ENCODE measurements around the gene TNS1.
A peak's percentile ranks its signal among the peaks of the same experiment; 100 is the strongest.

TNS1 gene

DNA sequence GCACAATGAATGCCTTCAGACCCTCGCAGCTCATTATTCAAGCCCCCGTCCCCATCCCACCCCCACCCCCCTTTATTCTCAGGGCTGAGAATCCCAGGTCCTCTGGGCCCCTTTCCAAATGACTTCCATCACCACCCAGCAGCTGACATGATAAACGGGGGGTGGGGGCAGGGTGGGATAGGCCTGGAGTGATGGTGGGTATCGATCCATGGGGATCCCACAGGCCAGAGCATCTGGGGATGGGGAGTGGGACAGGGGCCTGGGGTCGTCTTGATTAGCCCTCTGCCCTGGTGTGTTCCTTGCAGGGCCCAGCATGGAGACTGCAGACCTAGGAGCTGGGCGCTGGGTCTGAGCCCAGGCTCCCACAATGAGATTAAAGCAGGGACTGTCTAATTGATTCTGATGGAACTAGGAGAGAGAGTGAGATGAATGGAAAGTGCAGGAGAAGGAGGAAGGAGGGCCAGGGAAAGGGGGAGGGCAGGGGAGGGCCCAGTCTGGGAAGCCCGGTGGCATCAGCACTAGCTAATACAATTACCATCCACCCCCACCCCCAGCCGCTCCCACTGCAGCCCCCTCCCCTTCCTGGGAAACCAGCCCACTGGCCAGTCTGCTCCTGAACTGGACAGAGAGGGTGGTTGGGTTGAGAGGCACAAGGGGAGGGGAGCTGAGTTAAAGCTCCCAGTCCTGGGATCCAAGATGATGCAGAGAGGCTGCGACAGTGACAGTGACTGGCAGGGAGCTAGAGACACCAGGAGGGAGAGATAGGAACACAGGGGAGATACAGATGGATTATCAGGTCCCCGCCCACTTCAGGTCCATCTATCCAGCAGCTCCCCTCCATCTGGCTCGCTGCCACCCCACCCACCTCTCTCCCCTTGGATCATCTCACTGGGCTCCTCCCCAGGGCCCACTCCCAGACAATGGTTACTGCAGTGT, 13.1 kb upstream of the TNS1 start:
- no peak for DNase-seq

DNA sequence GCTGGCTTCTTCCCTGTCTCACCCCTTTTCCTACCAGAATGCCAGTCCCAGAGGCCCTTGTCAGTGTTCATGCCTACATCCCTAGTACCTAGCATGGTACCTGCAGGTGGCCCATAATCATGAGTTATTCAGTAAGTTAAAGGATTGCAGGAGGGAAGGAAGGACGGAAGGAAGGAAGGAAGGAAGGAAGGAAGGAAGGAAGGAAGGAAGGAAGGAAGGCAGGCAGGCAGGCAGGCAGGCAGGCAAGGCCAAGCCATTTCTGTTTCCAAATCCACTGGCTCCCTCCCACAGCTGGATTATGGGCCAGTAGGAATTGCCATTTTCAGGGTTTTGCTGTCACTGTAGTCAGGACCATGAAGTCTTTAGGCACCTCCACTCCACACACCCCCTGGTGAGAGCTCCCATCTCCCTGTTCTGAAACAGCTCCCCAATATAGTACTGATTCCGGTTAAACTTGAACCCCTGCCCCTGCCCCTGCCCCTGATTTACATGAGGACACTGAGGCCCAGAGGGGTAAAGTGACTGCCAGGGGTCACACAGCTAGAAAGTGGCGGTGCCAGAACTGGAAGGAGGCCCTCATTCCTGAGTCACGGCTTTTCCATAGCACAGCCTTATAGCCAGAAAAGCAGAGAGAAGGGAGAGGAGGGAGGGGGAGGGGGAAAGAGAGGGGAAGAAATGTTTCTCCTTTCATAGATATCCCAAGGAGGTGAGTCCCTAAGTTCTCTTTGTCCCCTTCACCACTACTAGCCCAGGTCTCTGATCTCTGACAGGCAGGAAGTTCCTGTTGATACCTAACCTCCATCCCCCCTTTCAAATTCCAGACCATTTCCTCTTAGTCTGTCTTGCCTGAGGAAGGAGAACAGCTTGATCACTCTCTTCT, 12.2 kb upstream of the TNS1 start:
- DNase-seq, result no peak

DNA sequence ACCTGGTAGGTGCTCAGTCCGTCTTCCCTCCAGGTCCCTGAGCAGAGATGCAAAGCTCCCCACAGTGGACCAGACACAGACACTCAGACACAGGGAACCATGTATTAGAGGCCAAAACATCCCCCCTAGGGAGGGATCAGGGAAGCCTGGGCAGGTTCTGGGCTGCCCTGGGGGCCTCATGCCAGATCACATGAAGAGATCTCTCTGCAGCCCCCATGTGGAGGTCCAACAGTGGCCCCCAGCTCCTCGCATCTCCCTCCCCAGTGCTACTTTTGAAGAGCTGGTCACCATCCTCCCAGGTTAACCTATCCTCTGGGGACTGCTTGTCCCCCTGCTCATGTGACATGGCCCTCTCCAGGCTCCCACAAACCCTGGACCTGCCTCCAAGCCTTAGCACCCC, 10.5 kb upstream of the TNS1 start:
- DNase-seq, result no peak

DNA sequence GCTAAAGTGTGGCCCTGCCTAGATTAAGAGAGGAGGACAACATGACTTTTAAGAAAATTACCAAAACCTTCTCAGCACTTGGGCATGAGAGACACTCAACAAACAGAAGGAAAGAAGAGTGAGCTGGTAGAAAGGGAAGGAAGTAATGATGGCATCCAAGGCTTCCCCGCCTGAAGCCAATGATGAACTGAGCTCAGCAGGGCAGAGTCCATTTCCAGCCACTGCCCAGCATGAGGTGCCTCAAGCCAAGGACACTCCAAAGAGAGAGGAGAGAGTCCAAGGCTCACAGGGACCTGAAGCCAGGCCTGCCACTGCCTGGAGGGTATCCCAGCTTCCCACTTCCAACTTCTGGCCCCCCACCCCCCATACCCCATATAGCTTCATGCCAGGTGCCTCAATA, 9.5 kb upstream of the TNS1 start:
- DNase-seq, result no peak

DNA sequence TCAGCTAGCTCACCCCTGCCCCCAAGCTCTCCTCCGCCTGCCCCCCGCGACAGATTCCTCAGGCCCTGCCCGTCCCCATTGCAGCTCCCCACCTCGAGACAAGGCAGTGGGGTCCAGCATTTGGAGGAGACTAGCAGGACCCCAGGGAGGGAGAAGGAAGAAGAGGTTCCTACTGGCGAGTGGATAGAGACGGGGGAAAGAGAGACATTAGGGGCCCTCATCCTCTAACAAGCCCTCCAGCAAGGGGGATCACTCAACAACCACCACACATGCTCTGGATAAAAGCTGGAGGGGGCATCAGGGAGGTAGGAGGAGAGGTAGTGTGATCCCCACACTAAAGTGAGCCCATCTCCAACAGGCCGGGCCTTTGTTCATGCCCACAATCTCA, 8.9 kb upstream of the TNS1 start:
- DNase-seq, result no peak

DNA sequence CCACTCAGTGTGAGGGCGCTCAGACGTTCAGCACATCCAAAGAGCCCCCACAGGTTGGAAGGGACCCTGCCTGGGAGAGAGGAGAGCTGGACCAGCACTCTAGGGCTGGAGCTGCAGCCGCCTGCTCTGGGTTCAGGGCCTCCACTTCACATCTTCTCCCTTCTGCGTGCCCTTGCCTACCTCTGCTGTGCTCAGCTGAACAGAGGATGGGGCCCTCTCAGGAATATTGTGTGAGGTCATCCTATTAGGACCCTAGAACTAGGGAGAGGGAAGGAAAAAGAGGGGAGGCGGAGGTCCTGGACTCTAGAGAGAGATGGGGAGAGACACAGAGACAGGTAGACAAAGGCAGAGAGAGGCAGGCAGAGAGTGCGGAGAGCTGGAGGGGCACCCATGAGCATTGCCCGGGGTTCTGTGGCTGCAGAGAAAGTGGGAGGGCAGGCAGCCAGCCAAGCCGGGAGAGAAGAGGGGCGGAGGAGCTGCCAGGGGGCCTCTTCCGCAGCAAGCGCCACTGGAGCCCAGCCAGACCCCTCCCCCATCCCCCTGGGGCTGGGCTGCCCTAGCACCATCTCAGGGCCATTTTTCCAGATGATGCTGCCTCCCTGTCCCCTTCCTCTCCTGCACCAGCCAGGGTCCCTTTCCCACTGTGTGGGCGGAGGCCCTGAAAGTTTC, 8.3 kb upstream of the TNS1 start:
- peak; percentile 9 to 24 for DNase-seq

DNA sequence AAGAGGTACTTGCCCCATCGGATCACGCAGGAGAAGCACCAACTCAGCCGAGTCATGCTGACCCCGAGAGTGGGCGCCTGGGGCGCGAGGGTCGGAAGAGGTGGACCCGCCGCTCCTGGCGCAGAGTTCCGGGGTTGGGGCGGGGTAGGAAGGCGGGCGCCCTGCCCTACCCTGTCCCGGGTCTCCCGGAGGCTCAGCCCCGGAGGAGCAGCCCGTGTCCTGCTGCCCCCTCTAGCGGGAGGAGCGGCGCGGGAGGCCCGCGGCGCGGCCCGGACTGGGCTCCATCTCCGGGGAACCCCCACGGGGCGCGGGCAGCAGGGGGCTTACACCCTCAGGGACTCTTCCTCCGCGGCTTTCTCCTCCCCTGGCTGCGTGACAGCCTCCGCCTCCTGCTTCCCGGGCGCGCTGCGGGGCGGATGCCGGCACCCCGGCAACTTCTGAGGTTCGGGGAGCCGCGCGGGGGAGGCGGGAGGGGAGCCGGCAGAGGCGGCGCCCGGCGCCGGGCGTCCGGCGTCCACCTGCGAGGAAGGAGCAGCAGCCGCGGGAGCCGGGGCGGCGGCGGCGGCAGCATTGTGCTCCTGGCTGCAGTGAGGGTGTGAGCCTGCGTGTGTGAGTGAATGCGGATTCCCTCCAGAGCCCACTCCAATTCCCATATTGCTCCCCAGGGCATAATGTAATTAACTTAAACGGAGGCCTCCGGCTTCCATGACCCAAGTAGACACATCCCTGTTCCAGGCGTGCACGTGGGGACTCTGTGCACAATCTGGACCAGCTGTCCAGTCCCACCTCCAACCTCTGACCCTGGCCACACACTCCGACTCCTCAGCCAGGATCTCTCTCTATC, 7.6 kb upstream of the TNS1 start:
- peak; percentile 44 to 62 for DNase-seq

DNA sequence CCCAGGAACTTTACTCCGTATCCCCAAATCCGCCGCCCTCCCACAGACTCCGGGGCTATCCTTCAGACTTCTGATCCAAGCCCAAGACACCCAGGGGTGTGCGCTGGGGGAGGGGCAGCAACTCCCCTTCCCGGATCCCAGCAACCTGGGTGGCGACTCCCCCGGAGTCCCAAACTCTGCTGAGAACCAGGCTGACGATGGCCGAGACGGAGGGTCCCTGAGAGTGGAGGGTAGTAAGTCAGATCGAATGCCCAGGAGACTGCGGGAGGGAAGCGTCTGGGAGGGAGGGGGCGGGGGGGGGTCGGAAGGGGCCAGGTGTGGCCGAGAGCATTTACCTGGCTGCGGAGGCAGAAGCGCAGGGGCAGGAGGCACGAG, 7.0 kb upstream of the TNS1 start:
- no peak for DNase-seq

DNA sequence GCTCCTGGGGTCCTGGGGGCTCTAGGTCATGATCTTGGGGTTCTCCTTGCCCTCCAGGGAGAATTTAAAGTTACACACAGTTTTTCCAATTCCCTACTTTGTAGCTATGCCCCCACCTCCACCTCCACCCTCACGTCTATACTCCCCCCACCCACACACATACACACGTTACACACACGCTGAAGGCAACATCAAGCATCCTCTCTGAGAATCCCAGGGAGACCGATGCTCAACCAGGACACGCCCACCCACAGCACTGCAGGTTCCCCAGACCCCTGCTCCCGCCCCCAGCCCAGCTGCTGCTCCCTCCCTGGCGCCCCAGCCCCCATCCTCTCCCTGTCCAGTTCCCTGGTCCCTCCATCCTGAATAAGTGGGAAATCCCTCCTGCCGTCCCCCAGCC, 6.4 kb upstream of the TNS1 start:
- DNase-seq, result no peak

DNA sequence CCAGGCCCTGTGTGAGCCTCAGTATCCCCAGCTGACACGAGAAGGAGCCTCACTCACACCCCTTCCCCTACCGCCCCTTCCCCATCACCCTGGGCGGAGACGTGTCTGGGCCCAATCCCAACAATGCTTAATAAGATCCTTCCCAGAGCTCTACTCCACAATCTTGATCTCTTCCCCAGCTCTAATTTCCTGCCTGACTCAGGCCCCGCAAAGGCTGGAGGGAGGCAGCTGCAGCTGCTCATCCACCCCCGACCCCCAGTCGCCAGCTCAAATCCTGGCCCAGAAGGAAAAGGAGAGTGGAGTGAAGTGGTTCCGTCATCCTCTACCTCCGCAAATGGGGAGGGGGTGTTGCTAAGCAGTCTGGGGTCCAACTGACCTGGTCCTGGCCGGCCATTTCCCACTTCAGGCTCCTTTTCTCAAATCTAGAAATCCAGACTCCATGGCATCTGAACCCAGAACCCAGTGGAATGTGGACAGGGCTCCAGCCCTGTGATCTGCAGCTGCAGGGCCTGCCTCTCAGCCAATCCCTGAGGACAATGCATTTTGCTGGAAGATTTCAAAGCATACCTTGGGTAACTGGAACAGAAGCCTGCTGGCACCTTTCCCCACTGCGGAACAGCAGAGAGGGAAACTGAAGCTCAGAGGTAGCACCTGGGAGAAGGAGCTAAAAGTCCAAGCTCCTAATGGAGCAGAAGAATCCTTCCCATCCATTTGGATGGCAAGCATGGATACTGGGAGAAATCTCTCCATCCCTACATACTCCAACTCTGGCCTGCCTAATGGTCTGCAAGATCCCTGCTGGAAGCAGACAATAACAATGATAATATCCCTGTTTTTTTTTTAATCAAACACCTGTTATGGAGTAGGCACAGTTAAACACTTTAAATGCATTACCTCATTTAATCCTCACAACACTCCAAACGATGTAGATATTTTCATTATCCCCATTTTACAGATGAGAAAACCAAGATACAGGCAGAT, 5.6 kb upstream of the TNS1 start:
- DNase-seq, result no peak

DNA sequence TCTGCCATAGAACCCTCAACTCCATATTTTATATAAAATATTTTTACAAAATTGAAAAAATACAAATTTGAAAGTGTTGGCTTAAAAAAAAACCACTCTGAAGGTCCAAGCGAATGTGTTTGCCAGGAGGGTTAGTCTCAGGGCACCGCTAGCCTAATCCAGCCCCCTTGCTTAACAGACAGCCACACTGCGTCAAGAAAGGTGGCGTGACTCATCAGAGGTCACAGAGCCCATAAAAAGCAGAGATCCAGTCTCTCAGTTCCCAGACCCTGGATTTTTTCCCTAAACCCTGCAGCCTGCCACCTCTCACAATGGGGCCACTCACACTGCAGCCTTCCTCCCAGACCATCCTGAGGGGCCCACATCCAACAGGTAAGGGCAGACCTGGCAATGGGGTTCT, 3.9 kb upstream of the TNS1 start:
- DNase-seq, result no peak

DNA sequence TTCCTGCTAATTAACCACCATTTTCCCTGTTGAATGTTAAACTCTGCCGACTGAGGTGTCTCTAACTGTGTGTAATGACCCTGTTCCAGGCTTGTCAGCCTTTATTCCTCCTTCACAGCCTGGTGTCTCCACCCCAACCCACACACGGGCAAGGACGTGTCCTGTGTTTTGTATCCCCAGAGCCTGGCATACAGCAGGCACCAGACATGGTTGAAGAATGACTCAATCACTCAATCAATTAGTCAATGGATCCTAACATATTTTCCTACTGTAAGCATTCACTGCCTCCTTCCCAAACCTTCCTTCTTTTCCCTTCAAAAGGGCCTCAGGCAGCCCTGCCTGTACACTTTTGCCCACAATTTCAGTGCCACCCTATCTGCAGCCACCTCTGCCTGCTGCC, 2.7 kb upstream of the TNS1 start:
- DNase-seq, result no peak

DNA sequence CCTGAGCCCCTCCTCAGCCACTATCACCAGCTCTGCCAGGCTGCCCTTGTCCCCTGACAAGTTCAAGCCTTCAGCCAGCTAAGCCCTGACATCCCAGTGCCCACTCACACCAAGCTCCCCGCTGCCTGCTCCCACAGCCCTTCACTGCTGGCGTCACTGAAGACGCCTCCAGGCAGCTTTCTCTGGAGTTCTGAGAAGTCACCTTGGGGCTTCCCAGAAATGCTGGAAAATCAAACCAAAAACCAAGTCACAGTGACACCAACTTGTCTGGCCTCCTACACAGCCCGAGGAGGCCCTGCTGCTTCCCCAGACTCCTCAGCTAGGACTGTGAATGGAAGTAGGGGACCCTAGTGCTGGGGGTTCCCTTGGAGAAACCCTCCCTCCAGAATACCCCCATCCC, 2.2 kb upstream of the TNS1 start:
- no peak for DNase-seq

DNA sequence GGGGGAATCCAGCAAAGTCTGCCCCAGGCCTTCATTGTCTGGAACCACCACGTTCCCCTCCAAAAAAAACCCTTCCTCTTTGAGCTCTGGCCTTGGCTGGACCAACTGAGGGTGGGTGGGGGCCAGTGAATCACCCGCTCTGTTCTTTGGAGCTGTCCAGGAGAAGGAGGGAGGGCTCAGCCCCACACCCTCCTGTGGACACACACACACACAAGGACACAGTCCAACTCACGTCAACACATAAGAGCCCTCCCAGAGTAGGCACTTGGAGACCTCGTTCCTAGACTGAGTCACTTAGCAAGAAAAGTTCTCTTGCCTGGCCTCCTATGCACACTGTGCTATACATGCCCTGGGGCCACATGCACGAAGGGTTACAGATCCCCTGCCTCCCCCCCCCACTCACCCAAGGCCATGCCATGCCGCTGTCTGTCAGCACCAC, 1.2 kb upstream of the TNS1 start:
- no peak for DNase-seq

DNA sequence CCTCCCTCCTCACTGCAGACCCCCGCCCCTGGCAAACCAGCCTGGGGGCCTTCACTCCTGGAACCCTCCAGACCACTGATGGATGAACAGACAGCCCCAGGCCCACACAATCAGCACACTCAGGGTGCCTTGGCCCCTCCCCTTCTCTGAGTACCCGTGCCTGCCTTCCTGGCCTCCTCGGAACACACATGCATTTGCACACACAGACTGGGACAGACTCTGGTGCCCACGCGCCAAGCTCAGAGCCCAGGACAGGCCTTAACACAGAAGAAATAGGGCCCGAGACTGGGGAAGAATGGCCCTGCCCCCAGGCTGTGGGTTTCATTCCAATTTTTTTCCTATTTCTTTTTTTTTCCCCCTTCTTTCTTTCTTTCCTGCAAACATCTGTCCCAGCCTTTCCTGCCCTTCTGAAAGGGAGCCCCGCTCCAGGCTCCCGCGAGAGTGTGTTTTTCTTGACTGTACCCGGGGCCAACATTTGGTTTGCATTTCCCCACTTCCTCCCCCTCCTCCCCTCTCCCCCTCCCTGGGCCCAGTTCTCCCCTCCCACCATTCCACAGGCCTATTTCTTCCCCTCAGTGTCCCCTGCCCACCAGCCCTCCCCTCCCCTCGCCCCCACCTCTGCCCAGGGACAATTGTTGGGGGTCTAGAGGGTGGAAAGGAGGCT, 618 bp upstream of the TNS1 start:
- no peak for DNase-seq

DNA sequence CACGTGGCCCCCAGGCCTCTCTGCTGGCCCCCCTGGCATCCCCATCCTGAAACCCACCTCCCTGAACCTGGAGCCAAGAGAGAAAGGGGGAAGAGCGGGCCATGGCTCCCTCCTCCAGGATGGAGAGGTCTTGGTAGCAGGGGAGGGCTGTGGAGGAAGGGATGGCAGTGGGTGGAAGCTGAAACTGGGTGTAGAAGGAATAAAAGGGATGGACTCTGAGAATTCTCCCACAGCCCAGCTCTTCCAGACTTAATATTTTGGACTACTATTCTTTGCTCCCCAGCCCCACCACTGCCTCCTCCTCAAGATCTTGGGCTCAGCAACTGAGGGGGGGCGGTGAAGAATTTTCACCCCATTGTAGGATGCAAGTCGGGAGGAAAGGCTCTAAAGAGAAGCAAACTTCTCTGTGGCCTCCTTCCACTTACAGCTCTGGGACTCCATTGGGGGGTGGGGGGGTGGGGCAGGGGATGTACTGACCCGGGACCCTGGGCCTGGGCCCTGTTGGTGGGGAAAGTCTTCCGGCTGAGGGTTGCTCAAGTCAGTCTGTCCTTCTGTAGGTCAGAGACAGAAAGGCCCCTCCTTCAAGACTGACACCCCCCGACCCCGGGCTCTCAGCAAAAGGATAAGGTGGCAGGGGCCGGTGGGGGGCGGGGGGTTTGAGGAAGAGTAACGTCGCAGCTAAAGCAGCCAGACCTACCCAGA, 501 bp downstream of the TNS1 start:
- DNase-seq, result no peak

DNA sequence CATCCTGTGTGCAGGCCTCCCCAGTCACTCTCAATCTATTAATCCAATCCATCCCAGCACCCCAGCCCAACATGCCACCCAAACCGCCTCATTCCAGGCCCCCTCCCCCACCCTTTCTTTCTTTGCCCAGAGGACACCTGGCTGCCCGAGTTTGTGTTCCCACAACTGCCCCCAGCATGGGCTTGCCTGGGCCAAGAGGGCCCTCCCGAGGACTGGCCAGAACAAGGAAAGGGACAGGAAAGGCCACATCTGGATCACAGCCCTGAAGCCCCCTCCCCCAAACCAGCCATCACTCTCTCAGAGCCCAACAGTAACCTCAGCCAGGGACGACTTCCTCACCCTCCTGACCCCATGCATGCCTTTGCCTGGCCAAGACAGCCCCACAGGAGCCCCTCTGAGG, 1.2 kb downstream of the TNS1 start:
- no peak for DNase-seq

DNA sequence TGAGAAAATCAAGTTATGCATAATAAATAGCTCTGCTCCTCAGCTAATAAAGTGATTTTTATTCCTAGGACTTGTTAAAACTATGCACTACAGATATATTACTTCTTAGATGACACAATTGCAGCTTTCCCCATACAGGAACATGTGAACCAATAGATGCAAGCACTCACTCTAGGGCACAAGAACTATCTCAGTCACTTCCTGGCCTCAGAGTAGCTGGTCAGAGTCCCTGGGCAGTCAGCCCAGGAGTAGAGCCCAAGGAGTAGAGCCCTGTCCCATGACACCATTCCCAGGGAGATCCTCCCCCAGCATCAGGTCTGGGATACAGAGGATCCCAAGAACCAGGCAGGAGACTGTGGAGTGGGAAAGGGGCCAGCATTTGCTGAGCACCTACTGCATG, 2.7 kb downstream of the TNS1 start:
- DNase-seq, result no peak

DNA sequence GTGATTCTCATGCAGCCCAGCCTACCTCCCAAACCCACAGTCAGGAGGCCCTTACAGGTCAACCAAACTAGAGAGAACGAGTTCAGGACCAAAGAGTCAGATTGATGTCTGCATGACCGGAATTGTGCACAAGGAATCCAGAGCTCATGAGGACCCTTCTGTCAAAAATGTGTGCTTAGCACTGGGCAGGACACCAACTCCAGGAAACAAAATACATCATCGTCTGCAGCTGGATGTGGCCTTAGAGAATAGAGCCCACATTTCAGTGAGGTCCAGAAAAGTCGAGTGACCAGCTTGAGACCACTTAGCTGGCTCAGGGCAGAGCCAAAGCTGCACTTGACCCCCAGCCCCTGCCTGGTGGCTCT, 3.2 kb downstream of the TNS1 start:
- no peak for DNase-seq

DNA sequence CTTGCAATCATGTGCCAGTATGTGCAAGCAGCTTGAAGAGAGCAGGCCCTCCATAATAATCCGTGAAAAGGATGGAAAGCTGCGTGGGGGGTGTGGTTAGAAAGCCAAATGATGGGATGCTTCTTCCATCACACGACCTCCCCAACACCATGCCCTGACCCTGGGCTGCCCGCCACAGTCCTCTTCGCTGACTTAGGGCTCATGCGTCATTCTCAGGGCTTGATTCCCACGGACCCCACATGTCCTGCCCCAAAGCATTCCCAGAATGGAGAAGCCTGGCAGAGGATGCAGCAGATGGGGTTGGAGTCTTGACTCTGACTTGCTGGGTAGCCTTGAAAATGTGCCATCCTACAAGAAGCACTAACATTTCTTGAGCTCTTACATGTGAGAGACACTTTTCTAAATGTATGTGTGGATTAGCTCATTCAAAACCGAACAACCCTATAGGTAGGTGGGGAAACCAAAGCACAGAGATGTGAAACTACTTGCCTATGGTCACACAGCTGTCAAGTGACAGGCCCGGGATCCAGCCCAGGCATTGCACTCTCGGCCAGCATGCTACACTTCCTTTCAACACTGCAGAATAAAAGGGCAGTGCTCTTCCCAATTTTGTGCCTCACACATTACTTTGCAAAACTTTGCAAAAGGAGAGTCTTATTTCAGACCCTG, 3.7 kb downstream of the TNS1 start:
- no peak for DNase-seq

All from NCI-H2081 (cell line).